Neural crest cell (in vitro differentiated cells): ENCODE results near the gene TMEM269. TPM values are rescaled to one million over a fixed set of nuclear protein-coding genes. Genes with fewer than 3 reads are reported as not detected.

Source experiments
- DNase-seq: peaks from one replicate; pipeline ENCODE4 v3.0.0; 2021; ENCODE audit warnings: low read depth, mixed read lengths, low spot score
- H3K27ac Mint-ChIP-seq: one replicate; pipeline ENCODE4 v1.8.0; 2021; ENCODE audit warnings: mild to moderate bottlenecking, mixed read lengths; ENCODE audit not compliant: unreplicated experiment
- H3K27me3 Mint-ChIP-seq: 2 replicates; pipeline ENCODE4 v1.8.0; 2021; ENCODE audit warnings: low read depth, mild to moderate bottlenecking, mixed read lengths
- H3K36me3 Mint-ChIP-seq: 2 replicates; pipeline ENCODE4 v1.8.0; 2021; ENCODE audit warnings: low read depth, mild to moderate bottlenecking, mixed read lengths
- H3K4me1 Mint-ChIP-seq: 2 replicates; pipeline ENCODE4 v1.8.0; 2021; ENCODE audit warnings: mixed read lengths
- H3K4me3 Mint-ChIP-seq: one replicate; pipeline ENCODE4 v1.8.0; 2021; ENCODE audit warnings: mild to moderate bottlenecking, mixed read lengths
- H3K9me3 Mint-ChIP-seq: 2 replicates; pipeline ENCODE4 v1.8.0; 2021; ENCODE audit warnings: mixed read lengths
- total RNA-seq: library from RNA; stranded (reverse); gene quantifications from 2 replicates; pipeline ENCODE4 v1.2.1, GENCODE V29; 2021
- TF ChIP-seq, protein P1 (sequence below): fragments of 200-600 bp; sonication (generic); conservative IDR thresholded peaks from 2 replicates; pipeline ENCODE4 v1.5.0; 2021; ENCODE audit warnings: antibody characterized with exemption, mild to moderate bottlenecking

Gene TMEM269
- total RNA-seq, 1 donor from 2014 or later: 0.70 TPM

DNA sequence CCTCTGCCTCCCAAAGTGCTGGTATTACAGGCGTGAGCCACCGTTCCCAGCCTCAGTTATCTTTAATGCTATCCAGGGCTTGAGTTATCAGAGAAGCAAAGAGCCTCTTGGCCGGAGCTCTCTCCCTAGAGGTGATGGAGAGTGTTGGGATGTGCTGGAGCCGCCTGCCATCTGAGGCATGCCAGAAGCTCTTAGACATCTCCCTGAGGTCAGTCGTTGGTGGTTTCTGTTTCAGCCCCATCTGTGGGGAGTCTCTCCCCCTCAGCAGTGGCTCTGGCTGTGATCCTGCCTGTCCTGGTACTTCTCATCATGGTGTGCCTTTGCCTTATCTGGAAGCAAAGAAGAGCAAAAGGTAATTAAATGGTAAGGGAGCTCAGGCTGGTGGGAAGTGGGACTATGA lies 50.0 kb downstream of the TMEM269 start:
- TF ChIP-seq, protein P1, sequence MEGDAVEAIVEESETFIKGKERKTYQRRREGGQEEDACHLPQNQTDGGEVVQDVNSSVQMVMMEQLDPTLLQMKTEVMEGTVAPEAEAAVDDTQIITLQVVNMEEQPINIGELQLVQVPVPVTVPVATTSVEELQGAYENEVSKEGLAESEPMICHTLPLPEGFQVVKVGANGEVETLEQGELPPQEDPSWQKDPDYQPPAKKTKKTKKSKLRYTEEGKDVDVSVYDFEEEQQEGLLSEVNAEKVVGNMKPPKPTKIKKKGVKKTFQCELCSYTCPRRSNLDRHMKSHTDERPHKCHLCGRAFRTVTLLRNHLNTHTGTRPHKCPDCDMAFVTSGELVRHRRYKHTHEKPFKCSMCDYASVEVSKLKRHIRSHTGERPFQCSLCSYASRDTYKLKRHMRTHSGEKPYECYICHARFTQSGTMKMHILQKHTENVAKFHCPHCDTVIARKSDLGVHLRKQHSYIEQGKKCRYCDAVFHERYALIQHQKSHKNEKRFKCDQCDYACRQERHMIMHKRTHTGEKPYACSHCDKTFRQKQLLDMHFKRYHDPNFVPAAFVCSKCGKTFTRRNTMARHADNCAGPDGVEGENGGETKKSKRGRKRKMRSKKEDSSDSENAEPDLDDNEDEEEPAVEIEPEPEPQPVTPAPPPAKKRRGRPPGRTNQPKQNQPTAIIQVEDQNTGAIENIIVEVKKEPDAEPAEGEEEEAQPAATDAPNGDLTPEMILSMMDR: no peak
- no peak for DNase-seq
- Mint-ChIP-seq H3K36me3 (no peaks in the 10 kb centered on the region), H3K27me3 (no peaks in the 10 kb centered on the region), H3K27ac (no peak overlapping the region), H3K4me1 (peaks cover 7% of the 10 kb centered on the region), H3K9me3 (no peaks in the 10 kb centered on the region), H3K4me3 (no peak overlapping the region)

DNA sequence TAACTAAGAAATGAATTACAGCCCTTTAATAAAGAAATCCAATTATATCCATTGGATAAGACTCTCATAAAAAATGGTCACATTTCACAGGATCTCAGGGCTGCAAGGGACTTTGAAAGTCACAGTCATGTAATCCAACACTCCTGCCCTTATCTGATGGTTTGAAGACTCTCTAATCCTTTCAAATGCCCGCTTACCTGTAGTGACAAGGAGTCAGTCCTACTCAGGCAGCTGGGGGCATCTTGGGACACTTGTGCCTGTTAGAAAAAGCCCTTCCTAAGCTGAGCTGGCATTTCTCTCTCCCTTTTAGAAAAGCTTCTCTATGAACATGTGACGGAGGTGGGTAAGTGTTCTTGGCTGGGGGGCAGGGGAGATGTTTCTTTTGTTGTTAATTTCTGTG lies 50.6 kb downstream of the TMEM269 start:
- Mint-ChIP-seq H3K27ac (no peak overlapping the region), H3K36me3 (no peaks in the 10 kb centered on the region), H3K9me3 (no peaks in the 10 kb centered on the region), H3K4me1 (peaks cover 3% of the 10 kb centered on the region), H3K27me3 (no peaks in the 10 kb centered on the region), H3K4me3 (no peak overlapping the region)
- TF ChIP-seq, protein P1: no peak
- DNase-seq: no peak

DNA sequence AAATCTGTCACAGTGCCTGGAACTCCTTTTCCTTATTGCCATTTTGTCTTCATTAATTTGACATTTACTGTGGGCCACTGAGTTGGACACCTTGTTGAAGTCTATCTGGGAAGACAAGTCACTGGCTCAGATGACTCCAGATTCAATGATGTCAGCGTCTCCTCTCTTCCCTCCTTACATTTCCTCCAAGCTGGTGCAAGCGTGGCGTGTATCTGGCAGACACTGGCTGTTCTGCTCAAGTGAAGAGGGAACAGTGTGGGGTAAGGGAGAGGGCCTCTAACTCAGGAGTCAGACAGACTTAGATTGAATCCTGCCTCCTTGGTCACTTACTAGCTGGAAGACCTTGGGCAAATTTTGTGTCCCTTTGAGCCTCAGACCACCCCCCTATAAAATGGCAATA lies 52.9 kb downstream of the TMEM269 start:
- Mint-ChIP-seq H3K27me3 (no peaks in the 10 kb centered on the region), H3K27ac (no peak overlapping the region), H3K36me3 (peaks cover 2% of the 10 kb centered on the region), H3K9me3 (no peaks in the 10 kb centered on the region), H3K4me3 (no peak overlapping the region), H3K4me1 (no peaks in the 10 kb centered on the region)
- no peak for DNase-seq
- TF ChIP-seq, protein P1: no peak

DNA sequence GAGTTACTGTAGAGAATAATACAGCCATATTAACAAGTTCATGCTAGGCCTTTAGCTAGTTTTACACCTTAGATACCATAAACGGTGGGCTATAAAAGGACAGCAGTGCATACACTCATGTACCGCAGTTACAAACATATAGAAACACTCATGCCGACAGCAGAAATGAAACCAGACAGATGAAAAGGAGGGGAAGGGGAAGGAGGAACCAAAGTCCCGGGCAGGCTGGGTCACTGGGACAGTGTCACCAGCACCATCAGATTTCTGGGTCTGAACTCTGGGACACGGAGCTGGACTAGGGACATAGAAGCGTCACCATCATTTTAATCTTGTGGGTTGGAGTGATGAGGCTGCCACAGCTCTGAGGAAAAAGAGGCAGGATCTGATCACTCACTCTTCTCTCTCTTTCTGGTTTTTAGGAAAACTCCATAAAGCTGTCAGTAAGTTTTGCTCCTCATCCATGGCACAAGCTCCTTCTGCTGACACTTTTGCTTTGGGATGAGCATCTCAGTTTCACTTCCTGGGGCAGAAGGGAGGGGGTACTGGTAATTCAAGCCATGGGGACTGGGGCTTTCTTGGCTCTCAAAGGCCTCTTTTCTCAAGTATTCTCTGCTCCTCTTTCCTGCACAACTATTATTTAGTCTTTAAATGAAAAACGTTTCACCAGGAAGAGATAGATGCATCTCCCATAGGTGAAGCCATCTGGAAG lies 53.8 kb downstream of the TMEM269 start:
- peaks cover 2% of the 10 kb centered on the region for H3K36me3 Mint-ChIP-seq
- TF ChIP-seq, protein P1: no peak
- H3K4me1 Mint-ChIP-seq: peaks cover 9% of the 10 kb centered on the region
- H3K27ac Mint-ChIP-seq: no peak overlapping the region
- H3K9me3 Mint-ChIP-seq: no peaks in the 10 kb centered on the region
- no peak for DNase-seq
- H3K4me3 Mint-ChIP-seq: no peak overlapping the region
- no peaks in the 10 kb centered on the region for H3K27me3 Mint-ChIP-seq

DNA sequence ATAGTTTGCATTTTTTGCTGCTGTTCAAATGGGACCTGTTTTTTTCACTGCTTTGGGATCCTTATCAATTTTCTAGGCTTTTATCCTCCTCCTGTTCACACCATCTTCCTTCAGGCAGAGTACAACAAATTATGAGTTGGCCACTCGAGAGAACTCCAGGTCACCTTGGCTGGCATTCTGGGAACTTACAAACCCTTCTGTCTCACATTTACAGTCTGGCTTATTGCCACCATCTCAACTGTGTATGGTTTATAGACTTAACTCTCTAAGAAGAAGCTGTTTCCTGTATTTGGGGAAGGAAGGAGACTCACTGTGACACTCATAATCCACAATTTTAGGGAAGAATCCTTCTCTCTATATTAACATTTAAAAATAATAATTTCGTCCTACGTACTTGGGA lies 56.2 kb downstream of the TMEM269 start:
- no peak for DNase-seq
- Mint-ChIP-seq H3K4me3 (no peak overlapping the region), H3K27me3 (no peaks in the 10 kb centered on the region), H3K9me3 (no peaks in the 10 kb centered on the region), H3K4me1 (peaks cover 23% of the 10 kb centered on the region), H3K36me3 (peaks cover 2% of the 10 kb centered on the region), H3K27ac (no peak overlapping the region)
- TF ChIP-seq, protein P1: no peak
